Mucosa of descending colon (tissue), 3 donors: ENCODE data around the gene BRF1. TPM values are rescaled to one million over a fixed set of nuclear protein-coding genes. Genes with fewer than 3 reads are reported as not detected.

Source experiments
- ATAC-seq: fragments of 200-7000 bp; cut with Tn5 transposase; one replicate; pipeline ENCODE4 v1.9.1; 2020; ENCODE audit warnings: mild to moderate bottlenecking, moderate library complexity
- DNase-seq, 3 donors: peaks; one replicate each; pipeline ENCODE4 v3.0.0-alpha.2; 2020
- H3K36me3 ChIP-seq: fragments of 200-600 bp; one replicate; pipeline ENCODE4 v1.8.0; 2021; ENCODE audit warnings: low read depth, mild to moderate bottlenecking
- H3K4me1 ChIP-seq: fragments of 200-600 bp; one replicate; pipeline ENCODE4 v1.8.0; 2021; ENCODE audit warnings: low read depth, mild to moderate bottlenecking
- H3K4me3 ChIP-seq: fragments of 200-600 bp; one replicate; pipeline ENCODE4 v1.8.0; 2021; ENCODE audit warnings: mild to moderate bottlenecking
- H3K9me3 ChIP-seq: fragments of 200-600 bp; one replicate; pipeline ENCODE4 v1.8.0; 2021; ENCODE audit warnings: mild to moderate bottlenecking
- CTCF ChIP-seq: fragments of 200-600 bp; IDR thresholded peaks from one replicate; pipeline ENCODE4 v1.8.0; 2022; ENCODE audit warnings: antibody characterized with exemption, mild to moderate bottlenecking
- intact Hi-C, 2 donors: fragments of 100-400 bp; cut with DNase I in 1 of 2; cut with micrococcal nuclease in 1 of 2; formaldehyde crosslinking; loops; one replicate each; pipeline versions ENCODE4 v1.11.0 to v1.11.1; 2022; cut with DNase I, micrococcal nuclease
- total RNA-seq, 3 donors: library from RNA; stranded (reverse); fragmentation: NEBNext Ultra II Directional in 2 of 3; extraction: Animal tissue kit (Norgen Biotek cat#: 25700) in 2 of 3; gene quantifications; one replicate each; pipeline versions ENCODE4 v1.2.1 to v1.2.4, GENCODE V29; 2021 to 2023
- donor health status: DM: no; HTN: no; CAD: no; lungs with moderate emphysema.
- donor health status: DM: no; HTN: no; CAD: no.
- donor health status: DM: no; HTN: yes; CAD: no.

The BRF1 gene
- total RNA-seq, 3 donors from 2014 or later, result 27.4 to 40.1 (median 34.2) TPM

DNA sequence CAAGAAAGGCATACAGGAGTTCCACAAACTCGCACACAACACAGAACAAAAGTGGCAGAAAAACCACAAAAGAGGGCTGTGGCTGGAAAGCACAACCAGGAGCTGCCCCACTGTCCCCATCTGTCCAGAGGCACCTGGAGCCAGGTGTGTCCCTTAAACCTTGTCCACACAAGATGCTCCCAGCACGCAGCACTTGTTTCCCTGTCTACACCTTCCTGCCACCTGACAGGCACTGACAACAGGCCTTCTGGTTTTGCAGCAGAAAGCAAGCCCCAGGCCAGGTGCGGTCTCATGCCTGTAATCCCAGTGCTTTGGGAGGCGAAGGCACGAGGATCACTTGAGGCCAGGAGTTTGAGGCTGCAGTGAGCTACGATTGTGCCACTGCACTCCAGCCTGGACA, 48.9 kb downstream of the BRF1 start:
- no peak for TF ChIP-seq CTCF
- H3K4me1 ChIP-seq, result peaks cover 7% of the 10 kb centered on the region
- H3K4me3 ChIP-seq, result no peak overlapping the region
- intact Hi-C loops, result no loop called here
- no peak for ATAC-seq
- no peaks in the 10 kb centered on the region for H3K9me3 ChIP-seq
- DNase-seq, result no peak
- no peaks in the 10 kb centered on the region for H3K36me3 ChIP-seq

DNA sequence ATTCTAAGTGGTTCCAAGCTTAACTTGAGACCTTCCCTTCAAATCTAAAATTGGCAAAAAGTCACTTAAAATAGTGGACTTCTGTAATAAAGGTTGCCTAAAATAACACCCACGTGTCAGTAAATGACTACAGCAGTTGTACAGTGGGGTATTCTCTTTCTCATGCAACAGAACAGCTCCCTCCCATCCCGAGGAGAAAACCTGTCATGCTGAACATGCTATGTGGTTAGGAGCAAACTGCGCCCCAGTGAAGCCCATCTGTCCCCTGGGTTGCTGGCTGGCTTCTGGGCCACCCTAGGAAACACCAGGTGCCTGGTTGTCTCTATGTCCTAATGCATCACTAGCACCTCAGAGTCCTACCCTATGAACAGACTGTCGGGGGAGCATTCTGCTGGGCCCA, 49.8 kb downstream of the BRF1 start:
- Histone ChIP-seq H3K4me3 (no peak overlapping the region), H3K9me3 (no peaks in the 10 kb centered on the region), H3K4me1 (peaks cover 6% of the 10 kb centered on the region), H3K36me3 (no peaks in the 10 kb centered on the region)
- no peak for DNase-seq
- intact Hi-C loops, result no loop called here
- TF ChIP-seq CTCF, result no peak
- ATAC-seq, result no peak

DNA sequence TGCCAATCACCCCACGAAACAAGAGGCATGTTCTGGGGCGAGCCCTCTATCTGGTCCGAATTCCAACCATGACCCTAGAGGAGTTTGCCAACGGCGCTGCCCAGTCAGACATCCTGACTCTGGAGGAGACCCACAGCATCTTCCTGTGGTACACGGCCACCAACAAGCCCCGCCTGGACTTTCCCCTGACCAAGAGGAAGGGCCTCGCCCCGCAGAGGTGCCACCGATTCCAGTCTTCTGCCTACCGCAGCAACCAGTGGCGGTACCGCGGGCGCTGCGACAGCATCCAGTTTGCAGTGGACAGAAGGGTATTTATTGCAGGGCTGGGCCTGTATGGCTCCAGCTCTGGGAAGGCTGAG, 50.8 kb downstream of the BRF1 start:
- intact Hi-C loops, result no loop called here
- ATAC-seq (no peak), DNase-seq (no peak)
- H3K9me3 ChIP-seq, result no peaks in the 10 kb centered on the region
- H3K36me3 ChIP-seq, result no peaks in the 10 kb centered on the region
- H3K4me1 ChIP-seq, result peaks cover 6% of the 10 kb centered on the region
- no peak for TF ChIP-seq CTCF
- no peak overlapping the region for H3K4me3 ChIP-seq

DNA sequence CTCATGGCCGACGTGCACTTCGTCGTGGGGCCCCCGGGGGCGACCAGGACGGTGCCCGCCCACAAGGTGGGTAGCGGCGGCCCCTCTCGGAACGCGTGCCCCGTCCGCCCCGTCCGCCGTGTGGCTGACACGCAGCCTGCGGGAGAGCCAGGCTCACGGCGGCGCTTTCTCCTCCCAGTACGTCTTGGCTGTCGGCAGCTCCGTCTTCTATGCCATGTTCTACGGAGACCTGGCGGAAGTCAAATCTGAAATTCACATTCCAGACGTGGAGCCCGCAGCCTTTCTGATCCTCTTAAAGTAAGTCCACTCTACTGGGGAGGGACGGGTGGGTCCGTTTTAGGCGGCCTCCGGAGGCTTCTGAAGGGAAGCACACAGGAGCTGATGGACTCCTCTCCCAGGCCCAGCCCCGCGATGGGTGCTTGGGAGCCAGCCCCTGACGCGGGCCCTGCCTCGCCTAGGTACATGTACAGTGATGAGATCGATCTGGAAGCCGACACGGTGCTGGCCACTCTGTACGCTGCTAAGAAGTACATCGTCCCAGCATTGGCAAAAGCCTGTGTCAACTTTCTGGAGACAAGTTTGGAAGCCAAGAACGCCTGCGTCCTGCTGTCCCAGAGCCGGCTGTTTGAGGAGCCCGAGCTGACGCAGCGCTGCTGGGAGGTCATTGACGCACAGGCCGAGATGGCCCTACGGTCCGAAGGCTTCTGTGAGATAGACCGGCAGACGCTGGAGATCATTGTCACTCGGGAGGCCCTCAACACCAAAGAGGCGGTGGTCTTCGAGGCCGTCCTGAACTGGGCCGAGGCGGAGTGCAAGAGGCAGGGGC, 51.4 kb downstream of the BRF1 start:
- intact Hi-C loops, result no loop called here
- DNase-seq, result peak in 1 of 3 donors; percentile 51
- Histone ChIP-seq H3K9me3 (no peaks in the 10 kb centered on the region), H3K36me3 (no peaks in the 10 kb centered on the region), H3K4me1 (peaks cover 6% of the 10 kb centered on the region), H3K4me3 (peak overlapping the region; percentile 30)
- no peak for TF ChIP-seq CTCF
- ATAC-seq, result peak; percentile 7

GRCh38 chr14:105248368-105249181, 52.2 kb downstream of the BRF1 start, which contains the start of gene BTBD6:
Gene BTBD6 (plus strand): TSS chr14:105248533. CDS start chr14:105248712, 179 bp downstream.
- no peaks in the 10 kb centered on the region for H3K9me3 ChIP-seq
- peak; percentile 97 for ATAC-seq
- peak; percentile 92 to 93 (median 92) for DNase-seq
- intact Hi-C loops, result no loop called here
- H3K4me1 ChIP-seq, result peaks cover 6% of the 10 kb centered on the region
- H3K36me3 ChIP-seq, result no peaks in the 10 kb centered on the region
- H3K4me3 ChIP-seq, result peak within 1 kb of the TSS; percentile 30
- no peak for TF ChIP-seq CTCF
